ENCODE data around the gene PRKD1.

GRCh38 chr14:29618323-29619067 is 309.2 kb downstream of the PRKD1 start:
- TF ChIP-seq CTCF (IDR thresholded peaks at IDR 0.05; ENCODE audit: low read depth, low read length, poor library complexity, severe bottlenecking) (no peak), EZH2phosphoT487 (IDR thresholded peaks at IDR 0.05; ENCODE audit: borderline replicate concordance, low read length) (no peak)
